HCT116 (cell line): ENCODE results near the gene CBX1. TPM values are rescaled to one million over a fixed set of nuclear protein-coding genes. Genes with fewer than 3 reads are reported as not detected.

ENCODE experiments used
- ATAC-seq: fragments of 200-7000 bp; cut with Tn5 transposase; 2 replicates; pipeline ENCODE4 v1.9.1; 2020; ENCODE audit warnings: mild to moderate bottlenecking, moderate library complexity
- BruUV-seq: library from RNA; stranded (reverse); fragments of 400-500 nt; replicated peaks from 2 replicates; lab custom pipeline; 2021; lab: Mats Ljungman, UMichigan
- CTCF ChIA-PET: fragments of 300-600 bp; sonication (Branson Sonifier 250); formaldehyde crosslinking; loops from one replicate; lab custom pipeline; 2021; ENCODE audit warnings: antibody characterized with exemption; lab: Charles Lee
- POLR2A ChIA-PET: fragments of 300-600, 350-600 bp; sonication (Branson Sonifier 250); formaldehyde crosslinking; loops from one replicate; lab custom pipeline; 2021; ENCODE audit warnings: antibody characterized with exemption; lab: Charles Lee
- RAD21 ChIA-PET, 2 experiments: fragments of 300-600 bp; sonication (Branson Sonifier 250); formaldehyde crosslinking; loops; one replicate each; lab custom pipeline; 2023; ENCODE audit warnings: low total read pairs in 2 of 2; ENCODE audit not compliant: uncharacterized antibody in 2 of 2, unreplicated experiment in 2 of 2, low non-redundant PET in 1 of 2; lab: Charles Lee
- DNase-seq: peaks from one replicate; pipeline ENCODE4 v3.0.0-alpha.2; 2010; ENCODE audit warnings: low read depth, low spot score
- H2AFZ ChIP-seq: fragments of 200-600 bp; shearing (Covaris generic), sonication (generic); 2 replicates; pipeline ENCODE4 v1.6.1; 2017; ENCODE audit warnings: low read depth, mixed run types, mixed read lengths, antibody characterized with exemption, low read length; ENCODE audit not compliant: poor library complexity, severe bottlenecking
- H3K27ac ChIP-seq: 2 replicates; pipeline ENCODE4 v1.5.1; 2012; ENCODE audit warnings: low read depth, low read length
- H3K27me3 ChIP-seq: fragments of 200-600 bp; sonication (generic); 2 replicates; pipeline ENCODE4 v1.6.1; 2016; ENCODE audit warnings: mixed run types, low read length, mixed read lengths; ENCODE audit not compliant: insufficient read depth
- H3K36me3 ChIP-seq, 2 experiments: fragments of 200-500 bp in 1 of 2; fragments of 200-600 bp in 1 of 2; sonication (Bioruptor generic) in 1 of 2; sonication (generic) in 1 of 2; 2 replicates each; pipeline versions ENCODE4 v1.5.1 to v1.6.1; 2014 to 2016; ENCODE audit warnings: low read length in 2 of 2, inconsistent platforms in 1 of 2, mixed read lengths in 1 of 2, mixed run types in 1 of 2; ENCODE audit not compliant: insufficient read depth in 2 of 2, control insufficient read depth in 1 of 2
- H3K4me1 ChIP-seq, 2 experiments: fragments of 200-600 bp in 1 of 2; sonication (generic) in 1 of 2; 2 replicates each; pipeline versions ENCODE4 v1.5.1 to v1.6.1; 2012 to 2017; ENCODE audit warnings: low read length in 2 of 2, inconsistent platforms in 1 of 2, mild to moderate bottlenecking in 1 of 2, mixed read lengths in 1 of 2, mixed run types in 1 of 2, moderate library complexity in 1 of 2; ENCODE audit not compliant: insufficient read depth in 2 of 2, control insufficient read depth in 1 of 2
- H3K4me2 ChIP-seq: fragments of 200-600 bp; sonication (generic); 2 replicates; pipeline ENCODE4 v1.6.1; 2017; ENCODE audit warnings: mixed run types, low read length, mixed read lengths
- H3K4me3 ChIP-seq, 2 experiments: fragments of 200-600 bp in 1 of 2; sonication (generic) in 1 of 2; replicated peaks in 1 of 2; 2 replicates each; pipeline ENCODE4 v1.5.1; 2011 to 2016; ENCODE audit warnings: low read length in 2 of 2, control low read depth in 1 of 2, low read depth in 1 of 2, mild to moderate bottlenecking in 1 of 2, mixed read lengths in 1 of 2, mixed run types in 1 of 2
- H3K79me2 ChIP-seq: fragments of 200-600 bp; sonication (generic); 2 replicates; pipeline ENCODE4 v1.6.1; 2017; ENCODE audit warnings: mild to moderate bottlenecking, mixed run types, low read length, moderate library complexity, mixed read lengths; ENCODE audit not compliant: insufficient read depth
- H3K9ac ChIP-seq: fragments of 200-600 bp; sonication (generic); 2 replicates; pipeline ENCODE4 v1.6.1; 2016; ENCODE audit warnings: low read length, mixed read lengths
- H3K9me2 ChIP-seq: fragments of 200-600 bp; sonication (generic), shearing (Covaris generic); 2 replicates; pipeline ENCODE4 v1.6.1; 2017; ENCODE audit warnings: mixed run types, mild to moderate bottlenecking, moderate library complexity; ENCODE audit not compliant: insufficient read depth
- H3K9me3 ChIP-seq, 2 experiments: fragments of 200-500 bp in 1 of 2; fragments of 200-600 bp in 1 of 2; sonication (Bioruptor generic) in 1 of 2; sonication (generic) in 1 of 2; 2 replicates each; pipeline ENCODE4 v1.6.1; 2014 to 2017; ENCODE audit warnings: low read length in 2 of 2, mixed read lengths in 2 of 2, inconsistent platforms in 1 of 2, low read depth in 1 of 2, mild to moderate bottlenecking in 1 of 2, mixed run types in 1 of 2, moderate library complexity in 1 of 2; ENCODE audit not compliant: control insufficient read depth in 1 of 2, insufficient read depth in 1 of 2
- H4K20me1 ChIP-seq: fragments of 200-600 bp; sonication (generic), shearing (Covaris generic); 2 replicates; pipeline ENCODE4 v1.6.1; 2017; ENCODE audit warnings: mixed run types, mild to moderate bottlenecking, moderate library complexity; ENCODE audit not compliant: insufficient read depth
- ATF3 ChIP-seq: IDR thresholded peaks from 2 replicates; pipeline ENCODE4 v1.6.1; 2012
- CBX3 ChIP-seq: IDR thresholded peaks from 2 replicates; pipeline ENCODE4 v1.6.1; 2012; ENCODE audit warnings: low read depth
- FOSL1 ChIP-seq: IDR thresholded peaks from 2 replicates; pipeline ENCODE4 v1.6.1; 2012; ENCODE audit warnings: low read depth
- MAX ChIP-seq: IDR thresholded peaks from 2 replicates; pipeline ENCODE4 v1.6.1; 2012
- POLR2A ChIP-seq: IDR thresholded peaks from 2 replicates; pipeline ENCODE4 v1.7.0; 2011; ENCODE audit warnings: borderline replicate concordance; ENCODE audit not compliant: insufficient read depth, insufficient read length; ENCODE audit errors: extremely low read depth
- POLR2AphosphoS5 ChIP-seq: IDR thresholded peaks from 2 replicates; pipeline ENCODE4 v1.6.1; 2011; ENCODE audit warnings: mild to moderate bottlenecking, low read depth, low read length, moderate library complexity
- REST ChIP-seq: IDR thresholded peaks from 2 replicates; pipeline ENCODE4 v1.6.1; 2012; ENCODE audit warnings: low read depth
- TCF7L2 ChIP-seq: IDR thresholded peaks from 2 replicates; pipeline ENCODE4 v1.7.0; 2011; ENCODE audit warnings: borderline replicate concordance, inconsistent platforms; ENCODE audit not compliant: insufficient read depth, insufficient read length; ENCODE audit errors: extremely low read depth
- intact Hi-C: fragments of 100-400 bp; cut with micrococcal nuclease; formaldehyde crosslinking; loops from 2 replicates; pipeline ENCODE4 v1.10.0; 2022
- total RNA-seq: library from RNA; stranded (reverse); gene quantifications from one replicate; pipeline ENCODE4 v1.2.1, GENCODE V29; 2021; ENCODE audit not compliant: unreplicated experiment

The CBX1 gene
- total RNA-seq, 1 experiment from 2014 or later: 136 TPM

- Histone ChIP-seq H3K9me3 (no peaks in the 10 kb centered on the region), H4K20me1 (no peaks in the 10 kb centered on the region), H2AFZ (no peak within 1 kb of the TSS), H3K4me2 (no peak within 1 kb of the TSS), H3K36me3 (no peaks in the 10 kb centered on the region), H3K27ac (no peak within 1 kb of the TSS), H3K4me3 (no peak within 1 kb of the TSS), H3K79me2 (no peaks in the 10 kb centered on the region), H3K9me2 (no peaks in the 10 kb centered on the region), H3K27me3 (no peaks in the 10 kb centered on the region)
- RAD21 ChIA-PET: no interaction called here
- no TSS peak for BruUV-seq
- POLR2A ChIA-PET: interaction anchor here (2.0 kb wide), 1 partner anchor 11 kb away, joined by 13 read pairs; the partner anchor contains the start of gene NFE2L1
- intact Hi-C loops: no loop called here
- CTCF ChIA-PET: interaction anchor here (3.4 kb wide), 1 partner anchor 12 kb away, joined by 14 read pairs; no protein-coding TSS in a partner anchor
- ATAC-seq: peak; percentile 25; the same call in 1 of the 2 replicates
- TF ChIP-seq POLR2A: no peak
- no peak for TF ChIP-seq POLR2AphosphoS5
- no peak for TF ChIP-seq ATF3
- no peak for TF ChIP-seq REST
- TF ChIP-seq TCF7L2: no peak
- TF ChIP-seq FOSL1: no peak
- TF ChIP-seq CBX3: no peak
- TF ChIP-seq MAX: no peak
- TF ChIP-seq, all 23 proteins: peak for 0
- DNase-seq: no peak
- Histone ChIP-seq H3K9ac (no peak within 1 kb of the TSS), H3K4me1 (no peaks in the 10 kb centered on the region)
Measured at GRCh38 chr17:48037036-48037837, 64.0 kb downstream of the CBX1 start, which contains the start of gene COPZ2. Gene COPZ2, minus strand, starts transcription at chr17:48037797. Its CDS starts 20 bp downstream, at chr17:48037777.
